ENCODE data around the gene NLRC3. TPM values are rescaled to one million over a fixed set of nuclear protein-coding genes. Genes with fewer than 3 reads are reported as not detected.

NLRC3 gene
- total RNA-seq, 1 experiment from 2014 or later, result 0.26 TPM

GRCh38 chr16:3582276-3583165, 5.3 kb upstream of the NLRC3 start (continued):
- no peak for TF ChIP-seq USF2 (CRISPR knock-in tag; IDR thresholded peaks at IDR 0.05)
- TF ChIP-seq PREB (CRISPR knock-in tag; IDR thresholded peaks at IDR 0.05; ENCODE audit: borderline replicate concordance), result no peak
- no peak for TF ChIP-seq CREB1 (CRISPR knock-in tag; IDR thresholded peaks at IDR 0.05)
- TF ChIP-seq SP1 (CRISPR knock-in tag; conservative IDR thresholded peaks at IDR 0.05), result no peak
- no peak for TF ChIP-seq GTF2I (CRISPR knock-in tag; conservative IDR thresholded peaks at IDR 0.05)

DNA sequence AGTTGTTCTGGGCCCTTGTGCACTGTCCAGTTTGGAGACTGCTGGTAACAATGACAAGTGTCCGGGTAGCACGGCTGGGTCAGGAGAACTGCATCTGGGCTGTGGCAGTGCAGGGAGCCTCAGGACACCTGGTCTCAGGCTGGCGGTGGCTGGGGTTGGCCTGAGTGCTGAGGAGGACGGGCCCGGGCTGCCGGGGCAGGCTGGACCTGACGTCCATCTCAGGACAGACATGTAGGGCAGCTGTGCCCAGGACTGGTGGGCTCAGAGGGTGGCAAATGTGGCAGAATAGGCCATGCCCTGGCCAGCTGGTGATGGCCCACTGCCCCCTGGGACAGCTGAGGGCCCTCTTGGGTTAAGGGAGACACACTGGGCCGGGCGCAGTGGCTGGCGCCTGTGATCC, 4.2 kb upstream of the NLRC3 start:
- no peak overlapping the region for H3K27ac Mint-ChIP-seq
- no peaks in the 10 kb centered on the region for H3K9me3 Mint-ChIP-seq
- H3K27me3 Mint-ChIP-seq (ENCODE audit: low read depth), result no peaks in the 10 kb centered on the region
- ChIA-PET POLR2A (no interaction called here), CTCF (no interaction called here)
- ATAC-seq (no peak), DNase-seq (ENCODE audit: low spot score) (no peak)
- H3K36me3 Mint-ChIP-seq, result peaks cover 24% of the 10 kb centered on the region
- H3K4me1 Mint-ChIP-seq, result peaks cover 9% of the 10 kb centered on the region
- H3K4me3 Mint-ChIP-seq, result no peak overlapping the region
- TF ChIP-seq GABPB1 (CRISPR knock-in tag; IDR thresholded peaks at IDR 0.05) (no peak), ZSCAN18 (CRISPR knock-in tag; IDR thresholded peaks at IDR 0.05) (no peak), ZNF671 (CRISPR knock-in tag; IDR thresholded peaks at IDR 0.05) (no peak), FOXP1 (CRISPR knock-in tag; IDR thresholded peaks at IDR 0.05; ENCODE audit: borderline replicate concordance) (no peak), FOXP4 (CRISPR knock-in tag; IDR thresholded peaks at IDR 0.05) (no peak), ZNF423 (CRISPR knock-in tag; IDR thresholded peaks at IDR 0.05) (no peak), TP53 (CRISPR knock-in tag; IDR thresholded peaks at IDR 0.05) (no peak), RELA (CRISPR knock-in tag; IDR thresholded peaks at IDR 0.05; ENCODE audit: borderline replicate concordance) (no peak), GTF2I (CRISPR knock-in tag; conservative IDR thresholded peaks at IDR 0.05) (no peak), SMAD4 (CRISPR knock-in tag; IDR thresholded peaks at IDR 0.05) (no peak), MAX (CRISPR knock-in tag; IDR thresholded peaks at IDR 0.05) (no peak), NFATC4 (CRISPR knock-in tag; IDR thresholded peaks at IDR 0.05) (no peak), CTCF (IDR thresholded peaks at IDR 0.05) (no peak), CREM (CRISPR knock-in tag; IDR thresholded peaks at IDR 0.05) (no peak)
- TF ChIP-seq, protein P1, sequence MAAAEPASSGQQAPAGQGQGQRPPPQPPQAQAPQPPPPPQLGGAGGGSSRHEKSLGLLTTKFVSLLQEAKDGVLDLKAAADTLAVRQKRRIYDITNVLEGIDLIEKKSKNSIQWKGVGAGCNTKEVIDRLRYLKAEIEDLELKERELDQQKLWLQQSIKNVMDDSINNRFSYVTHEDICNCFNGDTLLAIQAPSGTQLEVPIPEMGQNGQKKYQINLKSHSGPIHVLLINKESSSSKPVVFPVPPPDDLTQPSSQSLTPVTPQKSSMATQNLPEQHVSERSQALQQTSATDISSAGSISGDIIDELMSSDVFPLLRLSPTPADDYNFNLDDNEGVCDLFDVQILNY (CRISPR knock-in tag; IDR thresholded peaks at IDR 0.05), result no peak
- TF ChIP-seq, protein P2, sequence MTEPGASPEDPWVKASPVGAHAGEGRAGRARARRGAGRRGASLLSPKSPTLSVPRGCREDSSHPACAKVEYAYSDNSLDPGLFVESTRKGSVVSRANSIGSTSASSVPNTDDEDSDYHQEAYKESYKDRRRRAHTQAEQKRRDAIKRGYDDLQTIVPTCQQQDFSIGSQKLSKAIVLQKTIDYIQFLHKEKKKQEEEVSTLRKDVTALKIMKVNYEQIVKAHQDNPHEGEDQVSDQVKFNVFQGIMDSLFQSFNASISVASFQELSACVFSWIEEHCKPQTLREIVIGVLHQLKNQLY (CRISPR knock-in tag; IDR thresholded peaks at IDR 0.05), result no peak
- TF ChIP-seq, protein P3, sequence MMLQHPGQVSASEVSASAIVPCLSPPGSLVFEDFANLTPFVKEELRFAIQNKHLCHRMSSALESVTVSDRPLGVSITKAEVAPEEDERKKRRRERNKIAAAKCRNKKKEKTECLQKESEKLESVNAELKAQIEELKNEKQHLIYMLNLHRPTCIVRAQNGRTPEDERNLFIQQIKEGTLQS (CRISPR knock-in tag; conservative IDR thresholded peaks at IDR 0.05), result no peak
- TF ChIP-seq, protein P4, sequence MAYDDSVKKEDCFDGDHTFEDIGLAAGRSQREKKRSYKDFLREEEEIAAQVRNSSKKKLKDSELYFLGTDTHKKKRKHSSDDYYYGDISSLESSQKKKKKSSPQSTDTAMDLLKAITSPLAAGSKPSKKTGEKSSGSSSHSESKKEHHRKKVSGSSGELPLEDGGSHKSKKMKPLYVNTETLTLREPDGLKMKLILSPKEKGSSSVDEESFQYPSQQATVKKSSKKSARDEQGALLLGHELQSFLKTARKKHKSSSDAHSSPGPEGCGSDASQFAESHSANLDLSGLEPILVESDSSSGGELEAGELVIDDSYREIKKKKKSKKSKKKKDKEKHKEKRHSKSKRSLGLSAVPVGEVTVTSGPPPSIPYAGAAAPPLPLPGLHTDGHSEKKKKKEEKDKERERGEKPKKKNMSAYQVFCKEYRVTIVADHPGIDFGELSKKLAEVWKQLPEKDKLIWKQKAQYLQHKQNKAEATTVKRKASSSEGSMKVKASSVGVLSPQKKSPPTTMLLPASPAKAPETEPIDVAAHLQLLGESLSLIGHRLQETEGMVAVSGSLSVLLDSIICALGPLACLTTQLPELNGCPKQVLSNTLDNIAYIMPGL (CRISPR knock-in tag; IDR thresholded peaks at IDR 0.05), result no peak
- TF ChIP-seq, protein P5, sequence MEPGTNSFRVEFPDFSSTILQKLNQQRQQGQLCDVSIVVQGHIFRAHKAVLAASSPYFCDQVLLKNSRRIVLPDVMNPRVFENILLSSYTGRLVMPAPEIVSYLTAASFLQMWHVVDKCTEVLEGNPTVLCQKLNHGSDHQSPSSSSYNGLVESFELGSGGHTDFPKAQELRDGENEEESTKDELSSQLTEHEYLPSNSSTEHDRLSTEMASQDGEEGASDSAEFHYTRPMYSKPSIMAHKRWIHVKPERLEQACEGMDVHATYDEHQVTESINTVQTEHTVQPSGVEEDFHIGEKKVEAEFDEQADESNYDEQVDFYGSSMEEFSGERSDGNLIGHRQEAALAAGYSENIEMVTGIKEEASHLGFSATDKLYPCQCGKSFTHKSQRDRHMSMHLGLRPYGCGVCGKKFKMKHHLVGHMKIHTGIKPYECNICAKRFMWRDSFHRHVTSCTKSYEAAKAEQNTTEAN (CRISPR knock-in tag; IDR thresholded peaks at IDR 0.05), result no peak
